ENCODE data around the gene GNA14.

Gene GNA14

DNA sequence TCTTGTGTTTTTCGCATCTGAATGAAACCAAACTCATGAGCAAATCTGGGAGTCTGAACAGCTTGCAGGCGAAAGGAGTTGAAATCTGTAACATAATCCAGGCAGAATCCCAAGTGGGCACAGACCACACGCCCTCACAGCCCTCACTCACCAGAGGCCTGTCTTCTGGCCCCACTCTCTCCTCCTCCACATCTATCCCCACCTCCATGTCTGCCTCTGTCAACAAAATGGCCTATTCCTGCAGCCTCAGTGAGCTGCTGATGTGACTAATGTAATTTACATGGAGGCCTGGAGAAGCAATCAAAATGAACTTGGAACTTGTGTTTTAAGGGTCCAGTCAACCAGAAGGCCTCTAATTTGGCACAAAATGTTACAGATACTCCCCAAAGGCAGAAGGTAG lies 136.6 kb downstream of the GNA14 start:
- DNase-seq (ENCODE audit: low read depth, low spot score) = no peak
- CTCF ChIA-PET = interaction anchor here (1.3 kb wide), 1 partner anchor 78 kb away, joined by 3 read pairs; no protein-coding TSS in a partner anchor
- TF ChIP-seq, protein P1, sequence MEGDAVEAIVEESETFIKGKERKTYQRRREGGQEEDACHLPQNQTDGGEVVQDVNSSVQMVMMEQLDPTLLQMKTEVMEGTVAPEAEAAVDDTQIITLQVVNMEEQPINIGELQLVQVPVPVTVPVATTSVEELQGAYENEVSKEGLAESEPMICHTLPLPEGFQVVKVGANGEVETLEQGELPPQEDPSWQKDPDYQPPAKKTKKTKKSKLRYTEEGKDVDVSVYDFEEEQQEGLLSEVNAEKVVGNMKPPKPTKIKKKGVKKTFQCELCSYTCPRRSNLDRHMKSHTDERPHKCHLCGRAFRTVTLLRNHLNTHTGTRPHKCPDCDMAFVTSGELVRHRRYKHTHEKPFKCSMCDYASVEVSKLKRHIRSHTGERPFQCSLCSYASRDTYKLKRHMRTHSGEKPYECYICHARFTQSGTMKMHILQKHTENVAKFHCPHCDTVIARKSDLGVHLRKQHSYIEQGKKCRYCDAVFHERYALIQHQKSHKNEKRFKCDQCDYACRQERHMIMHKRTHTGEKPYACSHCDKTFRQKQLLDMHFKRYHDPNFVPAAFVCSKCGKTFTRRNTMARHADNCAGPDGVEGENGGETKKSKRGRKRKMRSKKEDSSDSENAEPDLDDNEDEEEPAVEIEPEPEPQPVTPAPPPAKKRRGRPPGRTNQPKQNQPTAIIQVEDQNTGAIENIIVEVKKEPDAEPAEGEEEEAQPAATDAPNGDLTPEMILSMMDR (IDR thresholded peaks at IDR 0.05; ENCODE audit: insufficient read depth, low read length, missing control alignments) = no peak
- H3K4me3 ChIP-seq (ENCODE audit: low read depth, low read length) = no peak overlapping the region
- POLR2A ChIA-PET = no interaction called here

DNA sequence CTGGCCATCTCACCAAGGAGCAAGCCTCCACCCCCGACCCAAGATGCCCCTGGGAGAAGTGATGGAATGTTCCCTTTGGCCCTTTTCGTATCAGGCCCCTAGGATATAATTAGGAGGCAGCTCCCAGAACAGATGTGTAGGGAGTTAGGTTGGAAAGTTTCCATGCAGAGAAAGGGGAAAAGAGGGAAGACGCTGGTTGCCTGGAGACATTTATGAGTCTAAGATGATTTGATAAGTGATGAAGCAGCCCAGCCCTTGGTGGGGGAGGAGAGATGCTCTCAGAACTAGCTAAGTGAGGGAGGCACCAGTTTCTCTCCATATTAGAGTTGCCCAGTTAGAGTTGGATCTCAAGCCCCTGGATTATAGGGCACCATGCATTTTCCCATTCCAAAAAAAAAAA lies 137.5 kb downstream of the GNA14 start:
- POLR2A ChIA-PET = no interaction called here
- no peak overlapping the region for H3K4me3 ChIP-seq (ENCODE audit: low read depth, low read length)
- TF ChIP-seq, protein P1 (IDR thresholded peaks at IDR 0.05; ENCODE audit: insufficient read depth, low read length, missing control alignments) = no peak
- CTCF ChIA-PET = interaction anchor here (1.3 kb wide), 1 partner anchor 77 kb away, joined by 3 read pairs; no protein-coding TSS in a partner anchor
- no peak for DNase-seq (ENCODE audit: low read depth, low spot score)

DNA sequence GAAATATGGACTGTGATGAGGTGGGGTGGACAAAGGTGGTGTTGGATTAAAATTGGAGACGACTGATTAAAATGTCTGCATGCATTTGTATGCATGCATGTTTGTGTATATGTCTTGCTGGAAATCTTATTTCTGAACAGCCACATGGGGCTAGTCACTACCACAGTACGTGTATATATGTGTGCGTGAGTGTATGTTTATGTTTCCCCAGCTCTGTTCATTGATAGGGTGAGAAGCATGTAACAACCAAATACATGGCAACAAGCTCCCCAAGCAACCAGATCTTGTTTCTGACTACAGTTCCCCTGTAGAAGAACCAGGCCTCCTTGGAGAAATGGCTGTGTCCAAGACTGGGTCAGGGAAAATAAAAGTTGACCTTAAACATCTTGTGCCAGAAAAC lies 139.7 kb downstream of the GNA14 start:
- CTCF ChIA-PET = interaction anchor here (0.8 to 1.5 kb wide), 2 partner anchors 74 to 243 kb away, joined by 4 read pairs; no protein-coding TSS in a partner anchor
- DNase-seq (ENCODE audit: low read depth, low spot score) = no peak
- POLR2A ChIA-PET = no interaction called here
- H3K4me3 ChIP-seq (ENCODE audit: low read depth, low read length) = no peak overlapping the region
- TF ChIP-seq, protein P1 (IDR thresholded peaks at IDR 0.05; ENCODE audit: insufficient read depth, low read length, missing control alignments) = no peak

DNA sequence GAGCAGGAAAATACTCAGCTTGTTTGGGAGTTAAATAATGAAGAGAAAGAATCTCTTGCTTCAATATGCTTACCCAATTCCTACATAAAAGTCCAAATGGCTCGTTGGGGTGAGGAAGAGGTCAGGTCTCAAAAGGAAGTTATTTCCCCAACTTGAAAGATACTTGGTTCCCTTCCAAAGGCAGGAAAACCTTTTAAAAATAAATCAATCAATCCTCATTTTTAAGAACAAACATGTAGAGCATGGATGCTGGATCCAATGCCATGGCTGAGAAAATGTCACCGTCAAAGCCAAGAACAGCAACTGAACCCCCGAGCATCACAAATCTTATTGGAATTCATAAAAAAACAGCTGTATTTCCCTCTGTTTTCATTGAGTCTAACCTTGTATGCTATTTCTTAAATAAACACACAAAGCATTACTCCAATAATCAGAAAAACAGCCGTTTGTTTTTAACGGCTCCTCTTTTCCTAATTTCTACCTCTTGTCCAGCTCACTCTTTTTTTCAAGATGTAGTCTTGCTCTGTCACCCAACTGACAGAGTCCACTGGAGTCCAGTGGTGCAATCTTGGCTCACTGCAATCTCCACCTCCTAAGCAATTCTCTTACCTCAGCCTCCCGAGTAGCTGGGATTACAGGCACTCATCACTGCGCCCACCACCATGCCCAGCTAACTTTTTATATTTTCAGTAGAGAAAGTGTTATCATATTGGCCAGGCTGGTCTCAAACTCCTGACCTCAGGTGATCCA lies 140.7 kb downstream of the GNA14 start:
- CTCF ChIA-PET = interaction anchor here (0.8 to 1.5 kb wide), 3 partner anchors 50 to 244 kb away, joined by 4 read pairs; no protein-coding TSS in a partner anchor
- no peak for DNase-seq (ENCODE audit: low read depth, low spot score)
- TF ChIP-seq, protein P1 (IDR thresholded peaks at IDR 0.05; ENCODE audit: insufficient read depth, low read length, missing control alignments) = no peak
- POLR2A ChIA-PET = no interaction called here
- no peak overlapping the region for H3K4me3 ChIP-seq (ENCODE audit: low read depth, low read length)

DNA sequence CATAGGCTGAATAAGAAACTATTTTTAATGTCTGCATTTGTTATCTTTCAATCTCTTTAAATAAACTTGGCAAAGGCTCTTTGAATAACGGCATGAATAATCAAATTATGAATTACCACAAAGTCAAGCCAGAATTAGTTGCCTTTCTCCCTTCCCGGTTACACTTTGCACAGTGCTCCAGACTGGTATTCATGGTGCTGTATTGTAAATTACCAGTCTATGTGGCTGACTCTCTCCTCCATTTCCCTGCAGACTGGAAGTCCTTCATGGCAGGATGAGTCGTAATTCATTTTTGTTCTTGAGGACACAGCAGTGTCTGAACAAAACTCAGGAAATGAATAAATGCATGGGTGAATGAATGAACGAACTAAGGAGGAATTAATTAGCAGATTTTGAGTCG lies 142.9 kb downstream of the GNA14 start:
- DNase-seq (ENCODE audit: low read depth, low spot score) = no peak
- POLR2A ChIA-PET = no interaction called here

DNA sequence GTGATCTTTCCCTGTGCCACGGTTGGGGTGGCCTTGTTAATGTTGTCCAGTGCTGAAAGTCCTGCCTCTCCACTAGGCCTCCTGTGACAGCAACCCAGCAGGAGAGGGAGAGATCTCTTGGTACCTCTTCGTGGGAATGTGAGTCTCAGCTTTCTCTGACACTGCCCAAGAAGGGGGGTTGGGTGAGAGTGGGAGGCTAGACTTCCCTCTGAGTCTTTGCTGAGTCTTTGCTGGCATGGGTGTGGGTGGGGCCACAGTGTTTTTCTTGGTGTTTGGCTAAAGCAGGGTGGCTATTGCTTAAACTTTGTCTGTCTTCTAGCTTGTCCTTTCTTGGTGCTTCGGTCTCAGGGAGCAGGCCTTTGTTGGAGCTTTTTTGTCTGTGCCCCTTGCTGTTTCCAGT lies 145.6 kb downstream of the GNA14 start:
- ChIA-PET POLR2A (no interaction called here), CTCF (interaction anchor here (2.4 kb wide), 1 partner anchor 45 kb away, joined by 10 read pairs; no protein-coding TSS in a partner anchor)
- H3K4me3 ChIP-seq (ENCODE audit: low read depth, low read length) = no peak overlapping the region
- no peak for DNase-seq (ENCODE audit: low read depth, low spot score)
- TF ChIP-seq, protein P1 (IDR thresholded peaks at IDR 0.05; ENCODE audit: insufficient read depth, low read length, missing control alignments) = no peak

More for the DNA sequence above, 142.9 kb downstream of the GNA14 start:
- CTCF ChIA-PET = no interaction called here
- TF ChIP-seq, protein P1 (IDR thresholded peaks at IDR 0.05; ENCODE audit: insufficient read depth, low read length, missing control alignments) = no peak
- no peak overlapping the region for H3K4me3 ChIP-seq (ENCODE audit: low read depth, low read length)

Data from AG04449 (cell line).